GM18858 (cell line): ENCODE measurements around the gene RAB33A.

Experiments used
- ATAC-seq: cut with Tn5 transposase; IDR thresholded peaks from one replicate; pipeline ENCODE4 v1.9.1; 2021; ENCODE audit not compliant: unreplicated experiment

RAB33A gene

DNA sequence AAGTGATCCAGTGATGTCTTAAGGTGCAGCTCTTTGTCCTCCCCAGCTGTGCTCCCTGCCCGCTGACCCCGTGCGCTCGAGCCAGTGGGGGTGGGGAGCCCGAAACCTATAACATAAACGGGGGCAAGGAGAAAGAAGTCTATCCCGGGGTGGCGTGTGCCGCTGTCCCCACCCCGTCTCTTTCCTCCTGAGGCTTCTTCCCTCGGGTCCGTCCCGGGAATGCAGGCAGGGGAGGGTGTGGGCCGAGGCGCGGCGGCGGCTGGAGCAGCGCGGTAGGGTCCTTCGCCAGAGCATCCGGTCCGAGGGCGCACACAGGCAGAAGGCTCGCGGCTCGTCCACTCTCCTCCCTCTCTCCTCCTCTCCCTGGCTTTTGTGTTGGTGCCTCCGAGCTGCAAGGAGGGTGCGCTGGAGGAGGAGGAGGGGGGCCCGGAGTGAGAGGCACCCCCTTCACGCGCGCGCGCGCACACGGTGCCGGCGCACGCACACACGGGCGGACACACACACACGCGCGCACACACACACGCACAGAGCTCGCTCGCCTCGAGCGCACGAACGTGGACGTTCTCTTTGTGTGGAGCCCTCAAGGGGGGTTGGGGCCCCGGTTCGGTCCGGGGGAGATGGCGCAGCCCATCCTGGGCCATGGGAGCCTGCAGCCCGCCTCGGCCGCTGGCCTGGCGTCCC is at the start of gene RAB33A:
Gene RAB33A, plus strand, starts transcription at position 517 of the 681 bp plus-strand sequence. Its CDS starts 101 bp downstream, at position 618.
- ATAC-seq: no peak

DNA sequence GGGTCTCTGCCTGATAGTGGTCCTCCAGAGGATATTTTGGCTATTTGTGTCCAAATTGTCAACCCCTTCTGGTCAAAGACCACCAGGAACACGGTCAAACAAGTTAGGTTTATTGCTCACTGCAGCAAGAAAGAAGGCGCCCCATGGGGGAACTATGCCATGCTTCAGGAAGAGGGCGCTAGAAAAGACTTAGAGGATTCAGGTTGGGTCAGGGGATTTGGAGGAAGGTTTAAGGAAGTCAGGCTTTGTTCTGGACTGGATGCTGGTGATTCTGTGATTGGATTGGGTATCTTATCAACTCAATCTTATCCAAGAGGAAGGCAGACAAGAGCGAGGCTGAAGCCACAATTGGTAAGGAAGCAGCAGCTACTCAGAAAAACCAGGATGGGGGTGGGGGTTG is 47.2 kb upstream of the RAB33A start:
- no peak for ATAC-seq

DNA sequence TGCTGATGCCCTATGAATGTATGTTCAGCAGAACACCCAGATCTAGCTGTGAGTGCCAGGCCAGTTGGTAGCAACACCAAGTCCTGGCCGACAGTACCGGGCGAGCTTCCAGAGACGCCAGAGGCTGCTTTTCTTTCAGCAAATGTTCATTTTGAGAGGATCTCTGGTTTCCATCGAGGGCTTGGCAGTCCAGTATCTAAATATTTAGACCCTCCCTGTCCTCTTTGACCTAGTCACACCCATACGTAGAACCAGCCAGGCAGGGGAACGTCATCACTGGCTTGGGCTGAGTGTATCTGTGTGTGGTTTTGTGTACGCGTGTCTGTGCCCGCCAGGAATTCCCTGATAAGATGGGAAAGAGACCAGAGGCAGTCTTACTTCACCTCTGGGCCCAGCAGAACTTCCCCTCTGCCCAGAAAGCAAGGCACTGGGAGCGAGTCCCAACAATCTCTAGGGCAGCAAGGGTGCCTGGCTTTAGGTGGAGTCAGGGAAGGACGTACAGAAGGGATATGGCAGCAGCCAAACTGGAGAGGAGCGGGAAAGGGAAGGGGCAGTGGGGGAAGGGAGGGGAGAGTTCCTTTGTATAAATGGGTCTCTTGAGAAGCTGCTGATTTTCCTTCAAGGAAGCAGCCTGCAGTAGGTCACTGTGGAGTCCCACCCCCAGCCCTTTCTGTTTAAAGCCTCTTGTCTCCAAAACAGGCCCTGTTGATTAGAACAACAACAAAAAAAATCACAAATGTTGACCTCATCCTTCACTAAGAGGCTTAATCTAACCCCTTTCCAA is 46.5 kb upstream of the RAB33A start:
- ATAC-seq: no peak

DNA sequence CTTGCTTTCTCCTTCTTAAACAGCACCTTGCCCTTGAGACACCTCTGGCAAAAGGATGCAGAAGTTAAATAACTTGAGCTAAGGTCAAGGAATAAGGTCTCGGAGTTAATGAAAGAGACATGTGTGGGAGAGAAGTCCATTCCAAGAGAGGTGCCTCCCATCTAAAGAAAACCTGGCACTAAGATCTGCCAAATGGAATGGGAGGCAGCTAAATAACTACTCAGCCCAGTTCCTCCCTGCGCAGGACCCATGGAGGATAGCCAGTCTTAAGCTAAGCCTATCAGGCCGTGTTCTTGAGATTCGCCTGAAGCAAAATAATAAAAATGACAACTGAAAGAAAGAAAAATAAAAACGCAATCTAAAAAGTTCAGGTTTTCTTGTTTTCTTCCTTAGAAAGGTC is 40.8 kb upstream of the RAB33A start:
- no peak for ATAC-seq

- ATAC-seq: no peak
Observed at GRCh38 chrX:130136496-130136895, 35.3 kb upstream of the RAB33A start.

GRCh38 chrX:130136961-130137360 is 34.8 kb upstream of the RAB33A start:
- ATAC-seq: no peak

DNA sequence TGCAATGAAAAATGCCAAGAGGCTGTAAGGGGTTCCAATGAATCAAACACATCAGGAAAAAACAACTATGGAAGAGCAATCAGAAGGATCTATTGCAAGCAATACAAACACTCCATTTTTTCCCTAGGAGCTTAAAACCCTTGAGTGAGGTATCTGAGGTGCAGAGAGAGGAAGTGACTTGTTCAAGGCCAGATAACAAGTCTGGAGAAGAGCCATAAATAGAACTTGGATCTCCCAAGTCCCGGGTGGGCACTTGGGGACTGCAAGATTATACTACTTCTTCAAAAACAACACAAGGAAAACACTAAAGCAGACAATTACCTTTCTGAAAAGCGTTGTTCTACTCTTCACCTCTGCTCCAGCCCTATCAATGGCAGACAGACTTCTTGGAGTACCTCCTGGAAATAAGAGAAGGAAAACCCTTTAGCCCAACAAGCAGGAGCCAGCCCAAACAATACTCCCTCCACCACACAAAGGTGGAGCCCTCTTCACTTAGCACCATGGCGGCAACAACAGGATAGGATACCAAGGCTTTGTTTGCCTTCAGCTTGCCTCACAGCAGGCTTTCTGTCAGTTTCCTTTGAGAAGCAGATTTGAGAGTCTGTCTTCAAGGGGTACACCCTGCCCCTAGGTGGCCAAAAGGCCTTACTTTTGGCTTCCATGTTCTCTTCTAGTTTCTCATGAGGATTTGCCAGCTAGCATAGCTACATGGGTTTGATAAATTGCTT is 32.1 kb upstream of the RAB33A start:
- ATAC-seq: no peak

- ATAC-seq: no peak
Observed at GRCh38 chrX:130144509-130144908, 27.3 kb upstream of the RAB33A start.

- no peak for ATAC-seq
Observed at GRCh38 chrX:130145123-130145522, 26.6 kb upstream of the RAB33A start.

GRCh38 chrX:130147631-130148030 is 24.1 kb upstream of the RAB33A start:
- ATAC-seq: no peak

DNA sequence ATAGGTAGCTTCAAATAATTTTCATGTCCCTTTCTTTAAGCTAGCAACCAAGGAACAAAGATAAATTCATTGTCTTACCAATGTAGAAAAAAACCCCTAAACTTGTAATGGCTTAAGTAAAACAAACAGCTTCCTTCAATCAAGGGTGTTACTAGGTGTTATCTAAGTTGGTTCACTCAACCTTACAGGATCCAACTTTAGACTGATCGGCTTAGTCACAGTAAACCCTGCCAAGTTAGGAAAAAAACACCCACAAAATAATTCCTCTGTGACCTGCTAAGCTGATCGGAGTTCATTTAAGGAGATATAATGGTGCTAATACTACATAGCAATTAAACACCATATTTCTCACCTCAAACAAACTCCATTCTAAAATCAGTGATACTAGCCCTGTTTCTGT is 16.2 kb upstream of the RAB33A start:
- ATAC-seq: no peak

DNA sequence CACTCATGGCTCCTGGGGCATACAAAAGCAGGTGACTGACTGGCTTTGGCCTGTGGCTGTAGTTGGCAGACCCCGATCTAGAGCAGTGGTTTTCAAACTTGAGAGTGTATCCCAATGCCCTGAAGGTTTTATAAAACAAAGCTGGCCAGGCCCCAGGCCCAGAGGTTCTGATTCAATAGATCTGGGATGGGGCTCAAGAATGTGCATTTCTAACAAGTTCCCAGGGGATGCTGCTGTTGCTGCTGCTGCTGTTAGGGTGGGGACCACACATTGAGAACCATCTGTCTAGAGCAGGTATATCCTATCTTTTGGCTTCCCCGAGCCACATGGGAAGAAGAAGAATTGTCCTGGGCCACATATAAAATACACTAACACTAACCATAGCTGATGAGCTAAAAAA is 13.5 kb upstream of the RAB33A start:
- ATAC-seq: no peak

GRCh38 chrX:130159776-130160175 is 12.0 kb upstream of the RAB33A start:
- no peak for ATAC-seq

DNA sequence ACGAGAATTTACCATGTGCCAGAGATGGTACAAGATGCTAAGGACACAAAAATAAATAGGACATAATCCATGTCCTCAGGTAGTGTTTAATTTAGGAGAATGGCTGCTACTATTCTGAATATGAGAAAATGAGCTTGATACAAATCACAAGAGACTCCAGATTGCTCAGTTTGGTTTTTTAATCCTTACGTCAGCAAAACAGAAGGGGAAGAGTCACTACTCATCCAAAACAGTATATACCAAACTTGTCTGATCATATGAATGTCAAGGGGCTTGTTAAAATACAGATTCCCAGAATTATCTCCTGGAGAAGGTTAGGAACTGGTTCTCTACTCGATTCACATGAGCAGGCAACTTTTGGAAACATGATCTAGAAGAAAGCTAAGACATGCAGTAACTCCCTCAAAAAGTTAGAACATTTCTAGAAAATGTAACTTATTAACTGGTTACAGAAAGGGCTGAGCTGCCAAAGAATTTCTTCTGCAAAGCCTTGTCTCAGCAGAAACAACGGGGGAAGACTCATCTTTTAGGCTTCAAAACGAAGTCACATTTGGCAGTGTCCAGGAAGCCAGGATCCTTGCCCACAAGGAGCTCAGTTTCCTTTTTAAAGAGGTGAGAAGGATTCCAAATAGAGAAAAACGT is 9.5 kb upstream of the RAB33A start:
- ATAC-seq: no peak

- ATAC-seq: no peak
Observed at GRCh38 chrX:130163398-130163797, 8.4 kb upstream of the RAB33A start.

DNA sequence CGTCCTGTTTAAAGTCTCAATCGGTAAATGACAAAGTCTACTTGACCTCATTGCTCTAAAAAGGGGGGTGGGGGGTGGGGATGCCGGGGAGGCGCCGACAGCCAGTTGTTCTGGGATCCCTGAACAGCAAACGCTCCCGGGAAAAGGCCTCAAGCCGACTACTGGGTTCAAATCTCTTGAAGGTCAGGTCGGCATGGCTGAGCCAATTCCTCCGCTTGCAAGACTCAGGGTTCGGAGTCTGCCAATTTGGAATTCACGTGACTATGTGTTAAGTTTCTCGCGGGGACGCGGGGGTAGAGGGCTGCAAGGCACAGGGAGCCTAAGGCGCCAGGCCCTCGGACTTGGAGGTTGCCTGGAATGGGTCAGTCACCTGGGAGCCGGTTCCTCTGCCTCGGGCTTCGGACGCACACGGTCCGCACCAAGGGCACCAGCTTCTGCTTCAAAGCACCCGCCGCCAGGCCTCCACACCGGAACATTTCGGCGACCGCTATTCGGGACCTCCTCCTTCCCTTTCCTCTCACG is 6.5 kb upstream of the RAB33A start:
- ATAC-seq: no peak

- peak; percentile 87 for ATAC-seq
Observed at GRCh38 chrX:130165703-130166502, 5.9 kb upstream of the RAB33A start, which contains the start of gene AIFM1. Gene AIFM1 (minus strand): TSS chrX:130165841. CDS start chrX:130165656, 185 bp downstream.

DNA sequence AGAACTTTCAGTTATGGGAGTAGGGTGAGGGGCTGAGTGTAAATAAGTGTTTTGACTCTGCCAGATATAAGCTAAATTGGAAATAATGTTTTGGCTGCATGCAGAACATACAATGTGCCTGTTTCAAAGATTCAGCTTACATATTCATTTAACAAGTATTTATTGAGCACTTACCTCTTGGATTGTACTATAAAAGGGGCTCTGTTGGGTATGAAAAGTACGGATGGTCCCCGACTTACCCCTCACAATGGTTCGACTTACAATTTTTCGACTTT is 5.3 kb upstream of the RAB33A start:
- ATAC-seq: no peak

- ATAC-seq: no peak
Observed at GRCh38 chrX:130167040-130167439, 4.7 kb upstream of the RAB33A start.

GRCh38 chrX:130170752-130171445 is 863 bp upstream of the RAB33A start:
- peak; percentile 69 for ATAC-seq
